Cardiac septum (tissue), 1 donor: ENCODE data around the gene OSBPL2. TPM values are rescaled to one million over a fixed set of nuclear protein-coding genes. Genes with fewer than 3 reads are reported as not detected.

ENCODE experiments used
- DNase-seq: peaks from one replicate; pipeline ENCODE4 v3.0.0-alpha.2; 2020; ENCODE audit warnings: low spot score
- intact Hi-C: fragments of 100-400 bp; cut with DNase I; formaldehyde crosslinking; loops from one replicate; pipeline ENCODE4 v1.14.0; 2022
- total RNA-seq: library from RNA; stranded (reverse); fragmentation: NEBNext Ultra II Directional; extraction: Animal tissue kit (Norgen Biotek cat#: 25700); gene quantifications from one replicate; pipeline ENCODE4 v1.2.1, GENCODE V29; 2021
- donor health status: DM: no; HTN: no; CAD: no.

OSBPL2 gene
- total RNA-seq, 1 donor from 2014 or later = 55.1 TPM

DNA sequence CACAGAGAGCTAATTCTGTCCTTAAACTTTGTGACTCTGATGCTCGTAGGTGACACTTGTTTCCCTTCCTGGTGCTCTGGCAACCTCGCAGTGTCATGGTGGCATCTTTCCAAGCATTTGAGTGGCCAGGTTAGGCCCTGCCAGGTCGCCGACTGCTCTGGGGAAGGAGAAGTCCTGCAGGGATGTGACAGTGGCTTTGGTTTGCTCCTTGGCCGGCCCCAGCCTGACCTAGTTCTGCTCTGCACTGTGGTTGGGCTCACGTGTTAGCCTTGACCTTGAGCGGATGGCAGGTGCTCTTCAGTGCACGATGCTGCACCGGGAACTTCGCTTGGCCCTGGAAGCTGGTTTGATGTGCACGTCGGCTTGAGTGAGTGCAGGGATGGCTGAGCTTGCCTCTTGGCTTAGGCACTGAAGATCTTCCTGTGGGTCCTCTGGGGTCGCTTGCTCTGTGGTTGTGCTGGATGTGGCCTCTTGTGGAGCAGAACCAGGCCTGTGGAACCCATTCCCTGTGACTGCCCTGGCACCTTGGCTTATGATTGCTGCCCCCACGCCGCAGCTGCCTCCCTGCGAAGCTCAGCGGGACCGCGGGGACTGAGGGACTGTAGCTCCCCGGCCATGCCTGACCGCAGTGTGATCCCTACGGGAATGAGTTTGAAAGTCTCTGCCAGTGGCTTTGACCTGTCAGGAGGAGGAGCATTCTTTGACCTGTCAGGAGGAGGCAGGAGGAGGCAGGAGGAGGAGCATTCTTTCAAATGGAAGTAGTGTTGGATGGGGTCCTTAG lies 8.7 kb downstream of the OSBPL2 start:
- intact Hi-C loops = no loop called here
- no peak for DNase-seq

GRCh38 chr20:62248890-62249560 lies 10.7 kb downstream of the OSBPL2 start:
- intact Hi-C loops = no loop called here
- no peak for DNase-seq

DNA sequence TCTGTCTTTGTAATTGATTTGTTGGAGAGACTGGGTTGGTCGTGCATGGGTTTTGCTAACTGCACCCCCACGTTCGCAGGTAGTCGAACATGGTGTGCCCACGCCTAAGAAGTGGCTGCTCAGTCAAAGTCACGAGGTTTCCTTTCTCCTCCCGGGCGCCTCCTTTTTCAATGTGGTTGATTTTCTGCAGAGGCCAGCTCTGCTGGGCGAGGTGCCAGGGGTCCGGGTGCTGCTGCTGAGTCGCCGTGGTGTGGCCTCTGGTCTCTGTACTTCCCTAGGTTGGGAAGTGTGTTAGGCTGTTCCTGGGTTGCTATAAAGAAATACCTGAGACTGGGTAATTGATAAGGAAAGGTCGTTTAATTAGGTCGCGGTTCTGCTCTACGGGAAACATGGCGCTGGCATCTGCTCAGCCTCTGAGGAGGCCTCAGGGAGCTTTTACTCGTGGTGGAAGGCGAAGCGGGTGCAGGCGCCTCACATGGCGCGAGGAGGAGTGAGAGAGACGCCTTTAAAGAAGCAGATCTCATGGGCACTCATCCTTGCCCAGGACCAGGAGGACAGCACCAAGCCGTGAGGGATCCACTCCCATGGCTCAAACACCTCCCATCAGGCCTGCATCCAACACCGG lies 14.1 kb downstream of the OSBPL2 start:
- no peak for DNase-seq
- intact Hi-C loops = no loop called here

GRCh38 chr20:62253398-62253797 lies 15.1 kb downstream of the OSBPL2 start:
- no peak for DNase-seq
- intact Hi-C loops = no loop called here

DNA sequence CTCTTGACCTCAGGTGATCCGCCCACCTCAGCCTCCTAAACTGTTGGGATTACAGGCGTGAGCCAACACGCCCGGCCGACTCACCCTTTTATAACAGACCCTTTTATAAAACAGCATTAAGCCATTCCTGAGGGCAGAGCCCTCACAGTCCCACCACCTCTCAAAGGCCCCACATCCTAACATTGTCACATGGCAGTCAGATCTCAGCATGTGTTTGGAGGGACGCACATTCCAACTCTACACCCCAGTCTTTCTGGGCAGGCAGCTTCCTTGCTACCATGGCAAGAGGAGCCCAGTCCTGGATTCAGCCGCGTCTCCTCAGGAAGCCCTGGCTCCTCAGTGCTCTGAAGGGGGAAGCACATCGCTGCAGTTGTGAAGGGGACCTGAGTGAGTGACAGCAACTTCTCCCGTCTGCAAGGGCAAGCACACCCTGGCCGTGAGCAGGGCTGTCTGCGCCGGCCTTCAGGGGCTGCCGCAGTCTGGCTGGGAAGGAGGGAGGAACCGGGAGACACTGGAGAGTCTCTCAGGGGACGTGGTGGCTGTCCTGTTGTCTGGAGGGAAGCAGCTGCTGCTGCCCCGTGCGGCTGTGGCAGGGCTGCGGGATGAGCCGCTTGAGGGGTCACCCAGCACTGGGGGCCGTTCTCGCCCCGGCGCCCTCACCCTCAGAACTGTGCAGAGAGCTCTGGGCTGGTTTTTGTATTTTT lies 15.9 kb downstream of the OSBPL2 start:
- no peak for DNase-seq
- intact Hi-C loops = no loop called here

- DNase-seq = no peak
- intact Hi-C loops = no loop called here
These were observed 17.7 kb downstream of the OSBPL2 start for GRCh38 chr20:62255976-62256375.

DNA sequence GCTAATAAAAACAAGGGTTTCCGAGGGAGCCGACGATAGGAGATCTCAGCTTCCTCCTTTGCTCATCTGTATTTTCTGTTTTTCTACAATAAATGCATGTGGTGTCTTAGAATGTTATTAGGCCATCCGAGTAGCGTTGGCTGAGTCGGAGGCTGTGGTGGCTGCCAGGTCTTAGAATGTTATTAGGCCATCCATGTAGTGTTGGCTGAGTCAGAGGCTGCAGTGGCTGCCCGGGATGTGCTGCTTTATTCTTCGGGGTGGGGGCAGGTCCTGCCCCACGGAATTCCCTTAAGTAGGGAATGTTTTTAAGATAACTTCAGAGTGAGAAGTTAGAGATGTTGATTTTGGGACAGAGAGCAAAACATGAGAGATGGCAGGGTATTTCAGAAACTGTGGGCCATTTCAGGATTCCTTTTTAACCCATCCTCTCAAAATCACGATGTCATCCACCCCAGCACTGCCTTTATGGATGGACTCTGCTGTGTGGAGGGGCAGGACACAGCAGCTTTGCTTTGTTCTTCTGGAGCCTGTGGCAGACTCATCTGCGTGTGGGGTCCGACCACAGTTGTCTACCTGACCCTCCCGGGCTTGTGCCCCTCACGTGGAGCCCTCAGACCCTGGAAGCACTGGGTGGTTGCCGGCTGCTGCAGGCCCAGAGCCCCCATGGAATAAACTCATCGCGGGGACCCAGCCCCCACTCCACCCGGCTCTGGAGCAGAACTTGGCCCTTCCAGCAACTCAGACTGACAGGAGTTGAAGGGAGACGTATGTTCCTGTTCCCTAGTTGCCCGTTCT lies 20.4 kb downstream of the OSBPL2 start:
- intact Hi-C loops = no loop called here
- DNase-seq = no peak

GRCh38 chr20:62259294-62259565 lies 20.9 kb downstream of the OSBPL2 start:
- intact Hi-C loops = no loop called here
- DNase-seq = no peak

DNA sequence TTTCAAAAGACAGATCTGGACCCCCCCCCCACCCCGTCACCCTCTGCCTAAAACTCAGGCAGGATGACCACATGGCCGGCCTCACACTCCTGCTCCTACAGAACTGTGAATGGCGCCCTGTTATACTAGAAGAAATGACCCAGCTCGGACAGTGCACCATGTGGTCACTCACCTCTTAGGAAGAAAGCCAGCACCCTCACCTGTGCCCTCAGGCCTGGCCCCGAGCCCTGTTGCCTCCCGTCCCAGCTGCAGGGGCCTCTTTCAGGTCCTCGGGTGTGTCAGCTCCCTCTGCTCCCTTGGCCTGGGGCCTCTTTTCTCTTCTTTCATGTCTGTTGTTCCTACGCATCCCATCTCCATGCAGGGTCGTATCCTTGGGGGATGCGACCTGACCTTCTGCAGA lies 23.7 kb downstream of the OSBPL2 start:
- no peak for DNase-seq
- intact Hi-C loops = no loop called here

- intact Hi-C loops = no loop called here
- no peak for DNase-seq
These were observed 25.1 kb downstream of the OSBPL2 start for GRCh38 chr20:62263396-62263795.

DNA sequence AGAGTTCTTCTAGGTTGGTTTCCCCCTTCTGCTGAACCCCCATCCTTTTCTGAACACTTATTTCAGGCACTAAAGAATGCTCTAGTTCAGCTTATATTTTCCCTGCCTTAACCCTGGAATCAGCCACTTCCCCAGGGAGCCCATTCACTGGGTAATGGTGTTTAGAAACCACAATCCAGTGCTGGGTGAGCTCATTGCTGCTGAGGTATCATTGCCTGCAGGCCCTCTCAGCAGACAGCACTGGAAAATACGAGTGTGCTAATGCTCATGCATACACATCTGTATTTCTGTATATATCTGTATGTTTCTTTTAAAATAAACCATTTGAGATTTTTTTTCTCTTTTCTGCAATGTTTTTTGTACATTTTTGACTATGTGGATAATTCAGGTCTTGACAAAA lies 27.0 kb downstream of the OSBPL2 start:
- intact Hi-C loops = no loop called here
- no peak for DNase-seq

DNA sequence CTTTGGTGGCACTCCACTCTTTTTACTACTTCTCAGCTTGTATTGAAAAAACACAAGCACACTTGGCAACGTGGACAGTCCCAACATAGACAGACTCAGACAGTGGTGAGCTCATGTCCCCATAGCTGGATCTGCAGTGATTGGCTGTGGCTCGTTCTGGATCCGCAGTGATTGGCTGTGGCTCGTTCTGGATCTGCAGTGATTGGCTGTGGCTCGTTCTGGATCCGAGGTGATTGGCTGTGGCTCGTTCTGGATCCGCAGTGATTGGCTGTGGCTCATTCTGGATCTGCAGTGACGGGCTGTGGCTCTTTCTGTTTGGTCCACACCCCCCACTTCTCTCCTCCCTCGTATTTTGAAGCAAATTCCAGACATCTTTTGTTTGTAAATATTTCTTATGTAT lies 28.0 kb downstream of the OSBPL2 start:
- intact Hi-C loops = no loop called here
- DNase-seq = no peak

DNA sequence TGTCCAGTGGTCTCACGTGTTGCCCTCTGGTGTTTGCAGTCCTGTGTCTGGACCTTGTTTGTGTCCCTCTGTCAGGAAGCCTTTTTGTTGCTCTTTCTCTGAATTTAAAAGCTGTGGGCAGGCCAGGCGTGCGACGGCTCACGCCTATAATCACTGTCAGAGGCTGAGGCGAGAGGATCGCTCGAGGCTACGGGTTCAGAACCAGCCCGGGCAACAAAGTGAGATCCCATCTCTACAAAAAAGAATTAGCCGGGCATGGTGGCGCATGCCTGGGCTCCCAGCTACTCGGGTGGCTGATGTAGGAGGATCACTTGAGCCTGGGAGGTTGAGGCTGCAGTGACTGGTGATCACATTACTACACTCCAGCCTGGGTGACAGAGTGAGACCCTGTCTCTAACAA lies 28.5 kb downstream of the OSBPL2 start:
- intact Hi-C loops = no loop called here
- no peak for DNase-seq

DNA sequence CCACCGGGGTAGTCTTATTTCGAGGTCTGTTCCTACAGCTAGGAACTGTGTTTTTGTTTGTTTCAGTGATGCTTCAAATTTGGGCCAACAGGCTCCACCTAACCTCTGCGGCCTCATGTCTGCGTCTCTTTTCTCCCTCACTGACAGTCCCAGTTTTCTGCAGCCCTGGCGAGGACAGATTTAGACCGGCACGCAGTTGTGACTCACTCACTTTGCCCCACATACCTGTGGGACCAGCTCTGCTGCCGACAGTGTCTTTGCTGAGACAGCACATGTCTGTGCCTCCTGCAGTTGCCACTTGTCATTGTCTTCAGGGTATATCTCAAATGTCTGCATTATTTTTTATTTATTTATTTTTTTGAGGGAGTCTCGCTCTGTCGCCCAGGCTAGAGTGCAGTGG lies 29.2 kb downstream of the OSBPL2 start:
- intact Hi-C loops = no loop called here
- DNase-seq = no peak

- intact Hi-C loops = no loop called here
- DNase-seq = no peak
These were observed 30.0 kb downstream of the OSBPL2 start for GRCh38 chr20:62268228-62268900.

DNA sequence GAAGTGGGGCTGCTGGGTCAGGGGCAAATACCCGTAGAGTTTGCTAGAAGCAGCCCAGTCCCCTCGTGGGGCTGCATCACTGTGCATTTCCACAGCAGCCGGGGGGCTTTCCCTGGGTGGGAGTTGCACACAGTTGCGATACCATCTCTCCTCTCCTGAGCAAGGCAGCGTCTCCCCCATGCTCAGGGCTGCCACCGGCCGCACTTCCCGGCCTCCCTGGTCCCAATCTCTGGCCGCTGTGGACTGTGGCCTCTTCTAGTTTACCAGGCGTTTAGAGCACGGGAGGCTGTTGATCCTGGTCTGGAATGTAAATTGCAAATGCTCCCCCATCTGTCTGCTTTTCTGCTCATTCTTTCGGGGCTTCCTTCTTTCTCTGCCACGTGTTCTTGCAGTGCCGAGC lies 31.1 kb downstream of the OSBPL2 start:
- intact Hi-C loops = no loop called here
- DNase-seq = no peak

- intact Hi-C loops = no loop called here
- no peak for DNase-seq
These were observed 31.6 kb downstream of the OSBPL2 start for GRCh38 chr20:62269871-62270270.

DNA sequence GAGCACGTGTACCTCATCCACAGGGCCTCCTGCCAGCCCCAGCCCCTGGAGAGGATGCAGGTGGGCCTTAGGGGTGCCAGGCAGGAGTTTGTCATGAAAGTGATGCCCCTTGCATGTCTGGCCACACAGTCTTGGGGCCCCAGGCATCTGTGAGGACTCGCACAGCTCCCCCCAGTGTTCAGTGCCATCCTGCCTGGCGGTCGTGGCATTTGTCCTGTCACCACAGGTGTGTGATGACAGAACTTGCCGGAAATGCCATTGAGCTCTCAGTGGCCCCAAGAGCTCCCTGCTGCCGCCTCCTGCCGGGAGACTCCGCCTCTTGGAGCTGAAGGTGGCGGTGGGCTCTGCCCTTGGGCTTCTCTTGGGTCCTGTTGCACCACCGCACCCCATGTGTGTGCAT lies 33.9 kb downstream of the OSBPL2 start:
- DNase-seq = no peak
- intact Hi-C loops = no loop called here

- DNase-seq = no peak
- intact Hi-C loops = no loop called here
These were observed 35.1 kb downstream of the OSBPL2 start for GRCh38 chr20:62273416-62273815.
